Activated CD8-positive, alpha-beta T cell treated with anti-CD3 and anti-CD28 coated beads for 36 hours (primary cell): ENCODE data around the gene KRT35. TPM values are rescaled to one million over a fixed set of nuclear protein-coding genes. Genes with fewer than 3 reads are reported as not detected.

ENCODE experiments used
- ATAC-seq: fragments of 200-7000 bp; cut with Tn5 transposase; one replicate; pipeline ENCODE4 v1.10.0; 2021; ENCODE audit warnings: mild to moderate bottlenecking, moderate library complexity
- CTCF ChIA-PET: fragments of 350-600 bp; sonication (Branson Sonifier 250); formaldehyde crosslinking; loops from one replicate; lab custom pipeline; 2021; ENCODE audit warnings: antibody characterized with exemption; lab: Charles Lee
- POLR2A ChIA-PET: fragments of 350-600 bp; sonication (Branson Sonifier 250); formaldehyde crosslinking; loops from one replicate; lab custom pipeline; 2021; ENCODE audit warnings: antibody characterized with exemption; lab: Charles Lee
- DNase-seq: peaks from one replicate; pipeline ENCODE4 v3.0.0-alpha.2; 2020
- H3K27ac Mint-ChIP-seq: one replicate; pipeline ENCODE4 v1.8.0; 2021; ENCODE audit warnings: mild to moderate bottlenecking, mixed read lengths
- H3K27me3 Mint-ChIP-seq: one replicate; pipeline ENCODE4 v1.8.0; 2021; ENCODE audit warnings: mixed read lengths
- H3K36me3 Mint-ChIP-seq: one replicate; pipeline ENCODE4 v1.8.0; 2021; ENCODE audit warnings: low read depth, mixed read lengths
- H3K4me1 Mint-ChIP-seq: one replicate; pipeline ENCODE4 v1.8.0; 2021; ENCODE audit warnings: low read depth, mixed read lengths
- H3K4me3 Mint-ChIP-seq: one replicate; pipeline ENCODE4 v1.8.0; 2021; ENCODE audit warnings: mild to moderate bottlenecking, moderate library complexity, mixed read lengths
- H3K9me3 Mint-ChIP-seq: one replicate; pipeline ENCODE4 v1.8.0; 2021; ENCODE audit warnings: mixed read lengths
- intact Hi-C: fragments of 100-400 bp; cut with micrococcal nuclease; formaldehyde crosslinking; loops from one replicate; pipeline ENCODE4 v1.10.0; 2022
- total RNA-seq, 2 experiments: library from RNA; stranded (reverse); gene quantifications; one replicate each; pipeline ENCODE4 v1.2.3, GENCODE V29; 2021
- TF ChIP-seq, protein P1 (sequence below): fragments of 200-600 bp; IDR thresholded peaks from one replicate; pipeline ENCODE4 v1.8.0; 2022; ENCODE audit warnings: antibody characterized with exemption, mild to moderate bottlenecking

KRT35 gene
- total RNA-seq, 2 experiments from 2014 or later, result not detected

DNA sequence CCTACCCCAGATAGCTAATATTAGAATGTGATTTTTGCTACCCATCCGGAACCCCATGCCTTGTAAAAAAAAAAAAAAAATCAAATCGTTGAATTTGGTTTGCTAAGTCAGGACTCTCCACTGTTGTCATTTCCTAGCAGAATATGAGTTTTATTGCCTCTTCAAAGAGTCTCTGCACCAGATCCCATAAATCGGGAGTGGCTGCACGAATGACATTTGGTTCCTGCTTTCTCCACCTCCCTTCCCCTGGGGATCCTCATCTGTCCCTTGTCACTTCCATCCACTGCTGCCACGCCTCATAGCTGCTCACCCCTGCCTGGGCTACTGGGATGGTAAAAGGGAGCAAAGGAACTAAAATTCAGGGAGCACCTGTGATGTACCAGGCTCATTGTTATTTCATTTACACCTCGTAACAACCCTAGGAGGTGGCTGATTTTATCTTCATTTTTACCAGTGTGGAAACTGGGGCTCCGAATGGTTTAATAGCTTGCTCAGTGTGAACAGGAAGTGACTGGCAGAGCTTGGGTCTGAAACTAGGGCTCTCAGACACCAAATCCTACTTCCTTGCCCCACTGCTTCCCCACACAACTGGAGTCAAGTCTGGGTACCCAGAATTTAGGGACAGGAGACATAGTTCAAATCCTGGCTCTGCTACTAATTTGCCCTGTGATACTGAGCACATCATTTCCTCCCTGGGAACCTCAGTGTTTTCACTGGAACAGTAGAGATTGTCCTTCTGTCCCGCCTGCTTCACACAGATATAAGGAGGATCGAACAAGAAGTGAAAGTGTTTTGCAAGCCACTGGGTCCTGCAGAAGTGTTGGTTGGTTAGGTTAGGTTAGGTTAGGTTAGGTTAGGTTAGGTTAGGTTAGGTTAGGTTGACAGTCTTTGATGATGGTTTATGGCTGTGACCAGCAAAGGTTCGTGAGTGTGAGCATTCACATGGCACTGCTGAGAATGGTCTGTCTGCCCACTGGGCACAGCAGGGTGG is 9.3 kb upstream of the KRT35 start:
- intact Hi-C loops, result no loop called here
- no peak for ATAC-seq
- ChIA-PET CTCF (interaction anchor here (1.5 to 3.6 kb wide), 3 partner anchors 58 to 172 kb away, joined by 5 to 13 read pairs (median 7); no protein-coding TSS in a partner anchor), POLR2A (interaction anchor here (1.1 kb wide), 1 partner anchor 23 kb away, joined by 3 read pairs; the partner anchor contains the start of gene KRT32)
- no peaks in the 10 kb centered on the region for H3K36me3 Mint-ChIP-seq
- H3K4me3 Mint-ChIP-seq, result no peak overlapping the region
- H3K27ac Mint-ChIP-seq, result no peak overlapping the region
- peaks cover 2% of the 10 kb centered on the region for H3K4me1 Mint-ChIP-seq
- H3K9me3 Mint-ChIP-seq, result no peaks in the 10 kb centered on the region
- TF ChIP-seq, protein P1, sequence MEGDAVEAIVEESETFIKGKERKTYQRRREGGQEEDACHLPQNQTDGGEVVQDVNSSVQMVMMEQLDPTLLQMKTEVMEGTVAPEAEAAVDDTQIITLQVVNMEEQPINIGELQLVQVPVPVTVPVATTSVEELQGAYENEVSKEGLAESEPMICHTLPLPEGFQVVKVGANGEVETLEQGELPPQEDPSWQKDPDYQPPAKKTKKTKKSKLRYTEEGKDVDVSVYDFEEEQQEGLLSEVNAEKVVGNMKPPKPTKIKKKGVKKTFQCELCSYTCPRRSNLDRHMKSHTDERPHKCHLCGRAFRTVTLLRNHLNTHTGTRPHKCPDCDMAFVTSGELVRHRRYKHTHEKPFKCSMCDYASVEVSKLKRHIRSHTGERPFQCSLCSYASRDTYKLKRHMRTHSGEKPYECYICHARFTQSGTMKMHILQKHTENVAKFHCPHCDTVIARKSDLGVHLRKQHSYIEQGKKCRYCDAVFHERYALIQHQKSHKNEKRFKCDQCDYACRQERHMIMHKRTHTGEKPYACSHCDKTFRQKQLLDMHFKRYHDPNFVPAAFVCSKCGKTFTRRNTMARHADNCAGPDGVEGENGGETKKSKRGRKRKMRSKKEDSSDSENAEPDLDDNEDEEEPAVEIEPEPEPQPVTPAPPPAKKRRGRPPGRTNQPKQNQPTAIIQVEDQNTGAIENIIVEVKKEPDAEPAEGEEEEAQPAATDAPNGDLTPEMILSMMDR, result no peak
- DNase-seq, result no peak
- no peaks in the 10 kb centered on the region for H3K27me3 Mint-ChIP-seq

DNA sequence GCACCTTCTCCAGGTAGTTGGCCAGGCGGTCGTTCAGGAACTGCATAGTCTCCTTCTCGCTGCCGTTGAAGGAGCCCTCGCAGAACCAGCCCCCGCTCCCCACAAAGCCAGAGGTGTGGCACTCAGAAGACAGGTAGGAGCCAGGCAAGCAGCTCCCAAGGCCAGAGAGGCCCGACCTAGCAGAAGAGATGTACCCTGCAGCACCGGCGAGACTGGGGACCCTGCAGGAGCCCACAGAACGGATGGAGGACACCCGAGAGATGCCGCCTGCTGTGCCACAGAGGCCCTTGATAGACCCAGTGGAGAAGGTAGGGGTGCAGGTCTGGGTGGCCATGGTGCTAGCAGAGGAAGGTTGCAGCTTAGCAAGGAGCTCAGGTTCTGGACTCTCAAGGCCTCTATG is 8.6 kb upstream of the KRT35 start, which contains the start of gene KRT36:
Gene KRT36 (minus strand): TSS at position 380 of the 400 bp plus-strand sequence. CDS start 46 bp downstream, at position 334.
- H3K27me3 Mint-ChIP-seq, result peaks cover 2% of the 10 kb centered on the region
- ChIA-PET POLR2A (no interaction called here), CTCF (interaction anchor here (3.6 kb wide), 2 partner anchors 159 to 173 kb away, joined by 13 to 14 read pairs; no protein-coding TSS in a partner anchor)
- no peaks in the 10 kb centered on the region for H3K9me3 Mint-ChIP-seq
- peaks cover 2% of the 10 kb centered on the region for H3K4me1 Mint-ChIP-seq
- intact Hi-C loops, result no loop called here
- ATAC-seq (no peak), DNase-seq (no peak)
- TF ChIP-seq, protein P1, result no peak
- H3K4me3 Mint-ChIP-seq, result no peak within 1 kb of the TSS
- H3K36me3 Mint-ChIP-seq, result no peaks in the 10 kb centered on the region
- no peak within 1 kb of the TSS for H3K27ac Mint-ChIP-seq

DNA sequence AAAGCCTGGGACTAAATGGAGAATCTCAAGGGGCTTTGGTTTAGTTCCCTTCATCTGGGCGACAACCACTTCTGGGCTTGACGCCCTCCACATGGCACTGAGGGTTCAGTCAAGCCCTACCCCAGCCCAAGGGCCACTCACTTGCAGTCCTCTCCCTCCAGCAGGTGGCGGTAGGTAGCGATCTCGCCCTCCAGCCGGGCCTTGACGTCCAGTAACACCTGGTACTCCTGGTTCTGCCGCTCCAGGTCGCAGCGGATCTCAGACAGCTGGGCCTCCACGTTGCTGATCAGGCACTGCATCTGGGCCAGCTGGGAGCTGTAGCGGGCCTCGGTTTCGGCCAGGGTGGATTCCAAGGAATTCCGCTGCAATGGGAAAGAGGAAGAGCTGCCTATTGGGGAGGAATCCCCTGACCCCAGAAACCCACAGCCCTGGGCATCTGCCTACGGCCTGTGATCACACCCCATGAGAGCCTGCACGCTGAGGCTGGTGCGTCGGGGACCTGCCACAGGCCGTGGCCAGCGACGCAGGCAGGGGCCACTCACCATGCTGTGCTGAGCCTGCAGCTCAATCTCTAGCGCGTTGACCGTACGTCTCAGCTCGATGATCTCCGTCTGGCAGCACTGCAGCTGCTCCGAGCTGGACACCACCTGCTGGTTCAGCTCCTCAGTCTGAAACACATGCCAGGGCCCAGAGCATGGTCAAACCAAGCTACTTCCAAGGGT is 6.0 kb upstream of the KRT35 start:
- POLR2A ChIA-PET, result no interaction called here
- H3K27ac Mint-ChIP-seq, result no peak overlapping the region

DNA sequence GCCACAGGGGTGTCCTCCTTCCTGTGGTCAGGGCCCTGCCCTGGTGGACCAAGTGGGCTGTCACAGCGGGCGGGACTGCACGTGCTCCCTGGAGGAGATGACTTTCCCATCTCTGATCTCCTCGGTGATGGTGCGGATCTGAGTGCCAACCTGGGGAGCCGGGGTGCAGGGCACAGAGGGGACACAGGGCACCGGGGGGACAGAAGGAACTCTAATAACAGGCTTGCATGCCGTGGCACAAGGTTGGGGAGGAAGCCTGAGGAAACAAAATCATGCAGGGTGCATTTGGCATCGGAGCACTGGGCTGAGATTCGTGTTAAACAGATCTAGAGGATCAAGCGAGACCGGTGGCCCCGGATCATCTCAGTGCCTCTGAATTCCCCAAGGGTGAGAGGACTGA is 5.4 kb upstream of the KRT35 start:
- no peak overlapping the region for H3K4me3 Mint-ChIP-seq
- H3K36me3 Mint-ChIP-seq, result no peaks in the 10 kb centered on the region
- H3K27me3 Mint-ChIP-seq, result peaks cover 2% of the 10 kb centered on the region
- ChIA-PET CTCF (interaction anchor here (1.1 to 3.6 kb wide), 6 partner anchors 10 to 177 kb away, joined by 3 to 14 read pairs (median 8); no protein-coding TSS in a partner anchor), POLR2A (no interaction called here)
- ATAC-seq (no peak), DNase-seq (no peak)
- no peak overlapping the region for H3K27ac Mint-ChIP-seq
- no peaks in the 10 kb centered on the region for H3K9me3 Mint-ChIP-seq
- peaks cover 2% of the 10 kb centered on the region for H3K4me1 Mint-ChIP-seq
- TF ChIP-seq, protein P1, result no peak
- intact Hi-C loops, result no loop called here

More for the DNA sequence above, 6.0 kb upstream of the KRT35 start:
- peaks cover 2% of the 10 kb centered on the region for H3K4me1 Mint-ChIP-seq
- DNase-seq (peak; percentile 61), ATAC-seq (no peak)
- no peaks in the 10 kb centered on the region for H3K9me3 Mint-ChIP-seq
- H3K36me3 Mint-ChIP-seq, result no peaks in the 10 kb centered on the region
- intact Hi-C loops, result no loop called here
- no peak overlapping the region for H3K4me3 Mint-ChIP-seq
- TF ChIP-seq, protein P1, result peak; percentile 56
- CTCF ChIA-PET, result interaction anchor here (1.1 to 3.6 kb wide), 7 partner anchors 9 to 176 kb away, joined by 3 to 14 read pairs (median 9); no protein-coding TSS in a partner anchor
- peaks cover 2% of the 10 kb centered on the region for H3K27me3 Mint-ChIP-seq
